DMS153 treated with DMSO at 0.1 percent for 48 hours (cell line): ENCODE results near the gene TSHR.
"Not testable (repeated sequence)": the region's sequence is repeated elsewhere in the genome, so short reads cannot be mapped to it uniquely, and the experiment has no call there.

Source experiments
- DNase-seq: peaks from one replicate; lab custom pipeline; 2025; ENCODE audit not compliant: unreplicated experiment; lab: John Stamatoyannopoulos, UW

Gene TSHR

GRCh38 chr14:80992580-80992979, 37.2 kb downstream of the TSHR start:
- DNase-seq, result no peak

- DNase-seq, result peak; percentile 52
These were observed 40.9 kb downstream of the TSHR start for GRCh38 chr14:80996049-80996901.

- DNase-seq, result no peak
These were observed 46.0 kb downstream of the TSHR start for GRCh38 chr14:81001447-81001846.

GRCh38 chr14:81004575-81004974, 49.2 kb downstream of the TSHR start:
- no peak for DNase-seq

GRCh38 chr14:81005540-81006228, 50.3 kb downstream of the TSHR start:
- DNase-seq, result no peak

GRCh38 chr14:81006266-81006665, 50.8 kb downstream of the TSHR start:
- no peak for DNase-seq

- DNase-seq, result no peak
These were observed 51.7 kb downstream of the TSHR start for GRCh38 chr14:81007131-81007530.

- no peak for DNase-seq
These were observed 53.9 kb downstream of the TSHR start for GRCh38 chr14:81009346-81009745.

GRCh38 chr14:81018251-81018650, 62.8 kb downstream of the TSHR start:
- DNase-seq, result no peak

- no peak for DNase-seq
These were observed 63.3 kb downstream of the TSHR start for GRCh38 chr14:81018684-81019083.

- DNase-seq, result not testable (repeated sequence)
These were observed 63.7 kb downstream of the TSHR start for GRCh38 chr14:81019113-81019512.

GRCh38 chr14:81023095-81023710, 67.8 kb downstream of the TSHR start:
- no peak for DNase-seq

GRCh38 chr14:81028461-81028860, 73.0 kb downstream of the TSHR start:
- no peak for DNase-seq

- DNase-seq, result no peak
These were observed 76.1 kb downstream of the TSHR start for GRCh38 chr14:81031488-81031887.

GRCh38 chr14:81033698-81034240, 78.3 kb downstream of the TSHR start:
- no peak for DNase-seq

GRCh38 chr14:81042438-81042837, 87.0 kb downstream of the TSHR start:
- no peak for DNase-seq

- DNase-seq, result no peak
These were observed 96.1 kb downstream of the TSHR start for GRCh38 chr14:81051547-81051946.

- DNase-seq, result not testable (repeated sequence)
These were observed 98.6 kb downstream of the TSHR start for GRCh38 chr14:81054057-81054456.

- no peak for DNase-seq
These were observed 100.5 kb downstream of the TSHR start for GRCh38 chr14:81055971-81056370.

GRCh38 chr14:81062380-81062779, 107.0 kb downstream of the TSHR start:
- DNase-seq, result no peak

- DNase-seq, result no peak
These were observed 107.4 kb downstream of the TSHR start for GRCh38 chr14:81062816-81063215.

GRCh38 chr14:81066672-81067071, 111.3 kb downstream of the TSHR start:
- no peak for DNase-seq
